ENCODE data around the gene ME1.

The ME1 gene

DNA sequence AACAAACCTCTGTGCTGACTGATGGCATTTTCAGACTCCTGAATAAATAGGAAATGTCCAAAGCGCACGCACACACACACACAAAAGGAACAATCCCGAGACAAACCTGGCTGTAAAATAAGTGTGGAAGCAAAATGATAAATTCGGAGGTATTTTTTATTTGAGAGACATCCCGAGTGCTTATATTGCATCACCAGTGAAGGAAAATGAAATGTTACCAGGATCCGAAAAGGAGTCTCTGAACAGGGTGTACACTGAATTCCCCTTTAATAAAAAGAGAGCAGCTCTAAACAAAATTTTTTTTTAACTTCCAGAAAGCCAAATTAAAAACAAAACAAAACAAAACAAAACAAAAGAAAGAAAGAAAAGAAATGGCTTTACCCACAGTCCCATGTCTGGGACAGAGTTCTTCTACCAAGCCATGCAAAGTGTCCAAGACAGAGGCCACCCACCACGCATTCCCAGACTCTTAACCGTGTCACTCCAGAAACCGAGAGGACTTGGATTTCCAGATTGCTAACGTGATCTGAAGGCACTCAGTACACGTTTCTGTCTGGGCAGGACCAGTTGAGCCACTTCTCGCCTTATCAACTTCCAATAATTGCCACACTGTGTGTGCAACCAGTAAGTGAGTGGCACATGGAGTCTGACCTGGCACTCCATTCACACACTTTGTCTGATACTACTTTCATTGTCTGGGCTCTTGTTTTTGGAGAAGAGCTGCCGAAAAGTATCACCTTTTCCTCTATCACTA lies 817 bp downstream of the ME1 start:
- Histone ChIP-seq H3K4me1 (ENCODE audit: low read length) (peaks cover 14% of the 10 kb centered on the region), H3K4me2 (ENCODE audit: low read depth, low read length) (peak overlapping the region; percentile 91)

DNA sequence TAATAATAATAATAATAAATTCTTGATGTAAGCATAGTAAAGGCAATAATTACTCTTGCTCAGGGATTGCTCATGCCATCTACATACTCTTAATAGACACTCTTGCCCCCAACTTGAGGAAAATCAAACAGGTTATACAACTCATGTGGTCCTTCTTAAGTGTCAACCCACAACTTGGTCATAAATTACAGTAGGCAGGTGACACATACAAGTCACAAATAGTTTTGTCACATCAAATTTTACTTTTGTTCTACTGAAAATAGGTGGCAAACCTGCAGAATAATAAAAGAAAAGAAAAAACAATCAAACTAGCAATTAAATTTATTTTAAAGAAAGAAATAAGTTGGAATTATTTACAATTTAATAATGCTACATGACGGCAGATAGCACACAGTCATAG lies 1.6 kb downstream of the ME1 start:
- H3K9ac ChIP-seq (ENCODE audit: low read length) = peak overlapping the region; percentile 71; the same call in 1 of the 2 replicates

More for the DNA sequence above, 817 bp downstream of the ME1 start:
- Histone ChIP-seq H3K27me3 (replicated peaks; ENCODE audit: insufficient read depth, low read length) (no peaks in the 10 kb centered on the region), H3K27ac (ENCODE audit: low read length) (peak overlapping the region; percentile 39; the same call in 1 of the 2 replicates), H4K20me1 (ENCODE audit: insufficient read depth, low read length) (no peaks in the 10 kb centered on the region), H3K4me3 (ENCODE audit: low read length) (peak overlapping the region; percentile 93), H3F3A (ENCODE audit: insufficient read depth, low read length) (peaks cover 18% of the 10 kb centered on the region; the same call in 1 of the 2 replicates), H3K9me3 (replicated peaks; ENCODE audit: insufficient read depth, low read length) (no peaks in the 10 kb centered on the region), H3K9me2 (replicated peaks; ENCODE audit: insufficient read depth, low read length) (no peaks in the 10 kb centered on the region), H3K9ac (ENCODE audit: low read length) (peak overlapping the region; percentile 71), H3K36me3 (replicated peaks; ENCODE audit: insufficient read depth, low read length) (no peaks in the 10 kb centered on the region), H2AFZ (ENCODE audit: low read length) (peak overlapping the region; percentile 88), H3K79me2 (ENCODE audit: low read length) (peaks cover 27% of the 10 kb centered on the region)
- DNase-seq = peak; percentile 31
- no peak for TF ChIP-seq EZH2phosphoT487 (IDR thresholded peaks at IDR 0.05; ENCODE audit: low read length)
- no peak for TF ChIP-seq EZH2 (optimal IDR thresholded peaks at IDR 0.05; ENCODE audit: low read depth, low read length)
- TF ChIP-seq, protein P1, sequence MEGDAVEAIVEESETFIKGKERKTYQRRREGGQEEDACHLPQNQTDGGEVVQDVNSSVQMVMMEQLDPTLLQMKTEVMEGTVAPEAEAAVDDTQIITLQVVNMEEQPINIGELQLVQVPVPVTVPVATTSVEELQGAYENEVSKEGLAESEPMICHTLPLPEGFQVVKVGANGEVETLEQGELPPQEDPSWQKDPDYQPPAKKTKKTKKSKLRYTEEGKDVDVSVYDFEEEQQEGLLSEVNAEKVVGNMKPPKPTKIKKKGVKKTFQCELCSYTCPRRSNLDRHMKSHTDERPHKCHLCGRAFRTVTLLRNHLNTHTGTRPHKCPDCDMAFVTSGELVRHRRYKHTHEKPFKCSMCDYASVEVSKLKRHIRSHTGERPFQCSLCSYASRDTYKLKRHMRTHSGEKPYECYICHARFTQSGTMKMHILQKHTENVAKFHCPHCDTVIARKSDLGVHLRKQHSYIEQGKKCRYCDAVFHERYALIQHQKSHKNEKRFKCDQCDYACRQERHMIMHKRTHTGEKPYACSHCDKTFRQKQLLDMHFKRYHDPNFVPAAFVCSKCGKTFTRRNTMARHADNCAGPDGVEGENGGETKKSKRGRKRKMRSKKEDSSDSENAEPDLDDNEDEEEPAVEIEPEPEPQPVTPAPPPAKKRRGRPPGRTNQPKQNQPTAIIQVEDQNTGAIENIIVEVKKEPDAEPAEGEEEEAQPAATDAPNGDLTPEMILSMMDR (IDR thresholded peaks at IDR 0.05; ENCODE audit: low read length) = no peak

DNA sequence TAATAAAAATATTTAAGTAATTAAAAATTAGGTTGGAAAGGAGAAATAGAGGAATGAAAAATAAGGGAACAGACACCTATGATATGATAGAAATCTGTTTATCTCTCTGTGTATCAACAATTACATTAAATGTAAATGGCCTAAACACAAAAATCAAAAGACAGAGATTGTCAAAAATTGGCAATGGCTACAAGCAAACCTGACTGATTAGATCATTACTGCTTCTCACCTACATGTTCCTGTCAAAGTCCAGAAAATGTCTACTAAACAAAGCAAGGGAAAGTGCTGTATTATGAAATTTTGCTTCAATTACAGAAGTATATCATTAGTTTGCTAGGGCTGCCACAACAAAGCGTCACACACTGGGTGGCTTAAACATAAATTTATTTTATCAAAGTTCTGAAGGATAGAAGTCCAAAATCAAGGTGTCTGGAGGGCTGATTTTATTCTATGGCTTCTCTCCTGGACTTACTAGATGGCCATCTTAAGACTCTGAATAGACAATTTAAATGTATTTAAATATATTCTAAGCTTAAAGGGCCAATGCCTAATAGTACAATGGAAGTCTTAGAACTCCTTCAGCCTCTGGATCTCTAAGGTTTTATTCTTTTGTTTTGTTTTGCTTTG lies 6.3 kb downstream of the ME1 start:
- Histone ChIP-seq H3K36me3 (replicated peaks; ENCODE audit: insufficient read depth, low read length) (no peaks in the 10 kb centered on the region; the same call in 1 of the 2 replicates), H3K27me3 (replicated peaks; ENCODE audit: insufficient read depth, low read length) (no peaks in the 10 kb centered on the region), H3K9me3 (replicated peaks; ENCODE audit: insufficient read depth, low read length) (no peaks in the 10 kb centered on the region), H3K79me2 (ENCODE audit: low read length) (peaks cover 19% of the 10 kb centered on the region), H3K9ac (ENCODE audit: low read length) (no peak overlapping the region), H3K27ac (ENCODE audit: low read length) (no peak overlapping the region), H3F3A (ENCODE audit: insufficient read depth, low read length) (no peaks in the 10 kb centered on the region), H2AFZ (ENCODE audit: low read length) (no peak overlapping the region), H4K20me1 (ENCODE audit: insufficient read depth, low read length) (no peaks in the 10 kb centered on the region), H3K4me2 (ENCODE audit: low read depth, low read length) (no peak overlapping the region), H3K4me3 (ENCODE audit: low read length) (no peak overlapping the region), H3K9me2 (replicated peaks; ENCODE audit: insufficient read depth, low read length) (no peaks in the 10 kb centered on the region), H3K4me1 (ENCODE audit: low read length) (no peaks in the 10 kb centered on the region)
- DNase-seq = no peak
- TF ChIP-seq EZH2 (optimal IDR thresholded peaks at IDR 0.05; ENCODE audit: low read depth, low read length) (no peak), EZH2phosphoT487 (IDR thresholded peaks at IDR 0.05; ENCODE audit: low read length) (no peak)
- TF ChIP-seq, protein P1 (IDR thresholded peaks at IDR 0.05; ENCODE audit: low read length) = no peak

More for the DNA sequence above, 1.6 kb downstream of the ME1 start:
- no peaks in the 10 kb centered on the region for H3K9me3 ChIP-seq (replicated peaks; ENCODE audit: insufficient read depth, low read length)
- no peaks in the 10 kb centered on the region for H3K9me2 ChIP-seq (replicated peaks; ENCODE audit: insufficient read depth, low read length)
- H3K36me3 ChIP-seq (replicated peaks; ENCODE audit: insufficient read depth, low read length) = no peaks in the 10 kb centered on the region
- no peaks in the 10 kb centered on the region for H4K20me1 ChIP-seq (ENCODE audit: insufficient read depth, low read length)
- H3F3A ChIP-seq (ENCODE audit: insufficient read depth, low read length) = peaks cover 18% of the 10 kb centered on the region; the same call in 1 of the 2 replicates
- peak overlapping the region; percentile 91; the same call in 1 of the 2 replicates for H3K4me2 ChIP-seq (ENCODE audit: low read depth, low read length)
- H3K4me3 ChIP-seq (ENCODE audit: low read length) = no peak overlapping the region
- peaks cover 14% of the 10 kb centered on the region for H3K4me1 ChIP-seq (ENCODE audit: low read length)
- no peak overlapping the region for H2AFZ ChIP-seq (ENCODE audit: low read length)
- H3K79me2 ChIP-seq (ENCODE audit: low read length) = peaks cover 27% of the 10 kb centered on the region
- no peak for DNase-seq
- TF ChIP-seq EZH2phosphoT487 (IDR thresholded peaks at IDR 0.05; ENCODE audit: low read length) (no peak), EZH2 (optimal IDR thresholded peaks at IDR 0.05; ENCODE audit: low read depth, low read length) (no peak)
- TF ChIP-seq, protein P1 (IDR thresholded peaks at IDR 0.05; ENCODE audit: low read length) = no peak
- H3K27ac ChIP-seq (ENCODE audit: low read length) = no peak overlapping the region
- no peaks in the 10 kb centered on the region for H3K27me3 ChIP-seq (replicated peaks; ENCODE audit: insufficient read depth, low read length)
